IPS DF 6.9 (cell line): ENCODE measurements around the gene WNT5A.

ENCODE experiments used
- DNase-seq: peaks from one replicate; pipeline ENCODE4 v3.0.0-alpha.2; 2013; ENCODE audit warnings: low read depth, low spot score
- H3K27ac ChIP-seq: one replicate; pipeline ENCODE4 v1.5.1; 2013; ENCODE audit warnings: low read length, control low read depth
- H3K27me3 ChIP-seq: 2 replicates; pipeline ENCODE4 v1.6.1; 2013; ENCODE audit warnings: mild to moderate bottlenecking, low read length; ENCODE audit not compliant: control insufficient read depth, insufficient read depth
- H3K36me3 ChIP-seq: 2 replicates; pipeline ENCODE4 v1.6.1; 2013; ENCODE audit warnings: low read length; ENCODE audit not compliant: control insufficient read depth, insufficient read depth
- H3K4me1 ChIP-seq: 2 replicates; pipeline ENCODE4 v1.6.1; 2013; ENCODE audit warnings: low read length; ENCODE audit not compliant: control insufficient read depth, insufficient read depth
- H3K4me3 ChIP-seq: 2 replicates; pipeline ENCODE4 v1.5.1; 2013; ENCODE audit warnings: mild to moderate bottlenecking, low read length
- H3K9me3 ChIP-seq: 2 replicates; pipeline ENCODE4 v1.6.1; 2013; ENCODE audit warnings: low read length, inconsistent platforms; ENCODE audit not compliant: control insufficient read depth, insufficient read depth
- WGBS: extraction: QIAGEN DNeasy Blood & Tissue Kit; methylation state at CpG from one replicate; pipeline ENCODE4 v1.1.7; 2013; ENCODE audit warnings: mixed read lengths, missing lambda C conversion rate; ENCODE audit not compliant: insufficient read length, insufficient coverage; 5-methylcytosine and 5-hydroxymethylcytosine counted together

WNT5A gene

GRCh38 chr3:55468251-55468650 lies 18.9 kb downstream of the WNT5A start:
- Histone ChIP-seq H3K4me3 (no peak overlapping the region), H3K4me1 (no peaks in the 10 kb centered on the region; the same call in 1 of the 2 replicates), H3K27me3 (no peaks in the 10 kb centered on the region; the same call in 1 of the 2 replicates), H3K9me3 (no peaks in the 10 kb centered on the region), H3K36me3 (no peaks in the 10 kb centered on the region), H3K27ac (no peak overlapping the region)
- WGBS: no CpG with 5 or more reads among the region's 5 CpGs
- no peak for DNase-seq

GRCh38 chr3:55467099-55467498 lies 20.0 kb downstream of the WNT5A start:
- WGBS: no CpG with 5 or more reads among the region's 2 CpGs
- DNase-seq: no peak
- Histone ChIP-seq H3K4me1 (no peaks in the 10 kb centered on the region; the same call in 1 of the 2 replicates), H3K27ac (no peak overlapping the region), H3K36me3 (no peaks in the 10 kb centered on the region), H3K4me3 (no peak overlapping the region), H3K27me3 (no peaks in the 10 kb centered on the region), H3K9me3 (no peaks in the 10 kb centered on the region)

GRCh38 chr3:55466526-55466925 lies 20.6 kb downstream of the WNT5A start:
- no CpG with 5 or more reads among the region's 3 CpGs for WGBS
- no peaks in the 10 kb centered on the region for H3K9me3 ChIP-seq
- DNase-seq: no peak
- H3K27me3 ChIP-seq: no peaks in the 10 kb centered on the region
- no peak overlapping the region for H3K27ac ChIP-seq
- H3K4me1 ChIP-seq: no peaks in the 10 kb centered on the region; the same call in 1 of the 2 replicates
- H3K36me3 ChIP-seq: no peaks in the 10 kb centered on the region
- H3K4me3 ChIP-seq: no peak overlapping the region

- no peaks in the 10 kb centered on the region for H3K36me3 ChIP-seq
- WGBS: no CpG with 5 or more reads among the region's 1 CpG
- H3K27me3 ChIP-seq: no peaks in the 10 kb centered on the region
- no peak overlapping the region for H3K27ac ChIP-seq
- no peaks in the 10 kb centered on the region for H3K9me3 ChIP-seq
- H3K4me1 ChIP-seq: no peaks in the 10 kb centered on the region
- no peak overlapping the region for H3K4me3 ChIP-seq
- DNase-seq: no peak
Observed at GRCh38 chr3:55461896-55462295, 25.2 kb downstream of the WNT5A start.

- Histone ChIP-seq H3K9me3 (no peaks in the 10 kb centered on the region), H3K27ac (no peak overlapping the region)
Observed at GRCh38 chr3:55459838-55460237, 27.3 kb downstream of the WNT5A start.

GRCh38 chr3:55458181-55458790 lies 28.8 kb downstream of the WNT5A start:
- H3K27ac ChIP-seq: no peak overlapping the region
- H3K27me3 ChIP-seq: no peaks in the 10 kb centered on the region
- no peaks in the 10 kb centered on the region for H3K9me3 ChIP-seq
- H3K4me1 ChIP-seq: no peaks in the 10 kb centered on the region
- no peak overlapping the region for H3K4me3 ChIP-seq
- WGBS: no CpG with 5 or more reads among the region's 5 CpGs
- no peaks in the 10 kb centered on the region for H3K36me3 ChIP-seq
- no peak for DNase-seq

More at GRCh38 chr3:55459838-55460237, 27.3 kb downstream of the WNT5A start:
- Histone ChIP-seq H3K4me1 (no peaks in the 10 kb centered on the region), H3K4me3 (no peak overlapping the region), H3K27me3 (no peaks in the 10 kb centered on the region), H3K36me3 (no peaks in the 10 kb centered on the region)
- DNase-seq: no peak

- DNase-seq: no peak
- no peak overlapping the region for H3K4me3 ChIP-seq
- no CpG with 5 or more reads among the region's 12 CpGs for WGBS
Observed at GRCh38 chr3:55455915-55456314, 31.2 kb downstream of the WNT5A start.

GRCh38 chr3:55454611-55455010 lies 32.5 kb downstream of the WNT5A start:
- WGBS: no CpG with 5 or more reads among the region's 3 CpGs
- no peak for DNase-seq
- H3K27me3 ChIP-seq: no peaks in the 10 kb centered on the region
- H3K9me3 ChIP-seq: no peaks in the 10 kb centered on the region
- H3K27ac ChIP-seq: no peak overlapping the region
- no peak overlapping the region for H3K4me3 ChIP-seq
- H3K4me1 ChIP-seq: no peaks in the 10 kb centered on the region
- H3K36me3 ChIP-seq: no peaks in the 10 kb centered on the region

More at GRCh38 chr3:55455915-55456314, 31.2 kb downstream of the WNT5A start:
- Histone ChIP-seq H3K27me3 (no peaks in the 10 kb centered on the region), H3K36me3 (no peaks in the 10 kb centered on the region), H3K9me3 (no peaks in the 10 kb centered on the region), H3K4me1 (no peaks in the 10 kb centered on the region), H3K27ac (no peak overlapping the region)

- H3K9me3 ChIP-seq: no peaks in the 10 kb centered on the region
- no peak for DNase-seq
- no CpG with 5 or more reads among the region's 3 CpGs for WGBS
- H3K4me3 ChIP-seq: no peak overlapping the region
- no peaks in the 10 kb centered on the region for H3K27me3 ChIP-seq
- H3K27ac ChIP-seq: no peak overlapping the region
- H3K4me1 ChIP-seq: no peaks in the 10 kb centered on the region
- H3K36me3 ChIP-seq: no peaks in the 10 kb centered on the region
Observed at GRCh38 chr3:55453886-55454496, 33.1 kb downstream of the WNT5A start.

GRCh38 chr3:55452886-55453285 lies 34.2 kb downstream of the WNT5A start:
- H3K36me3 ChIP-seq: no peaks in the 10 kb centered on the region
- no CpG with 5 or more reads among the region's 2 CpGs for WGBS
- no peak overlapping the region for H3K27ac ChIP-seq

GRCh38 chr3:55449527-55449926 lies 37.6 kb downstream of the WNT5A start:
- Histone ChIP-seq H3K4me3 (no peak overlapping the region), H3K27me3 (no peaks in the 10 kb centered on the region), H3K27ac (no peak overlapping the region), H3K36me3 (no peaks in the 10 kb centered on the region), H3K9me3 (no peaks in the 10 kb centered on the region), H3K4me1 (no peaks in the 10 kb centered on the region)
- no peak for DNase-seq
- no CpG with 5 or more reads among the region's 1 CpG for WGBS

More at GRCh38 chr3:55452886-55453285, 34.2 kb downstream of the WNT5A start:
- no peaks in the 10 kb centered on the region for H3K27me3 ChIP-seq
- H3K4me3 ChIP-seq: no peak overlapping the region
- H3K4me1 ChIP-seq: no peaks in the 10 kb centered on the region
- H3K9me3 ChIP-seq: no peaks in the 10 kb centered on the region
- DNase-seq: no peak
